Activated CD4-positive, alpha-beta T cell treated with anti-CD3 and anti-CD28 coated beads, Interleukin-2, Interleukin-6, amounts not matched to agents 100 ng/mL and 50 ng/mL, durations not matched to agents 16 hours and 8 hours (primary cell): Measurements from ENCODE around the gene CCL8.

ENCODE experiments used
- DNase-seq: peaks from one replicate; pipeline ENCODE4 v3.0.0-alpha.2; 2020

Gene CCL8

DNA sequence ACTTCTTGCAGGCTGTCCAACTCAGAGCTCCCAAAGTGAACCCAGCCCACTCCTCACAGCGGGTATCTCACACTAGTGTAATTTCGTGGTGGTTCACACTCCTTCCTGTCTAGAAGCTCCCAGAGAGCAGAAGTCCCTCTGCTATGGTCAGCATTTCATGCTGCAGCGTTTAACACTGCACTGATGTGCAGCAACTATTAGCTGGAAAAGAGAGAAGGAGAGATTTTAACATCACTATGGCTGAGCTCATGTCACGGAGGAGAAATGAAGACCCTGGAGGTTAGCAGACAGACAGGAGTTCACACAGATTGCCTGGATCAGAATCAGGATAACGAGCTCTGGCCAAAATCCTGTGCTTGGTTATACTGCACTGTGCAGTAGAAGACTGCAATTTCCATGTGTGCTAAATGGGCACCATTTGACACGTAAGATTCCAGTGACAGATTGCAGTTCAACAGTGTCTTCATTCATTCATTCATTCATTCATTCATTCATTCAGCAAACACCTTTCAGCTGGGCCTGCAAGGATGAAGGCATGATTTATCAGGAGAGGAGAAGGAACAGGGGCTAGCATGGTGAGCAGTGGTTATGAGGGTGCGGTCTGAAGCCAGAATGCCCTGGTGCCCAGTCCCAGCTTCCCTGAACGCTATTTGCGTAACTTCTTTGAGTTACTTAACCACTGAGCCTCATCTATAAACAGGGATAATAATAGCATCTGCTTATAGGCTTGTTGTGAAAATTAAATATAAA lies 49.1 kb downstream of the CCL8 start:
- no peak for DNase-seq

DNA sequence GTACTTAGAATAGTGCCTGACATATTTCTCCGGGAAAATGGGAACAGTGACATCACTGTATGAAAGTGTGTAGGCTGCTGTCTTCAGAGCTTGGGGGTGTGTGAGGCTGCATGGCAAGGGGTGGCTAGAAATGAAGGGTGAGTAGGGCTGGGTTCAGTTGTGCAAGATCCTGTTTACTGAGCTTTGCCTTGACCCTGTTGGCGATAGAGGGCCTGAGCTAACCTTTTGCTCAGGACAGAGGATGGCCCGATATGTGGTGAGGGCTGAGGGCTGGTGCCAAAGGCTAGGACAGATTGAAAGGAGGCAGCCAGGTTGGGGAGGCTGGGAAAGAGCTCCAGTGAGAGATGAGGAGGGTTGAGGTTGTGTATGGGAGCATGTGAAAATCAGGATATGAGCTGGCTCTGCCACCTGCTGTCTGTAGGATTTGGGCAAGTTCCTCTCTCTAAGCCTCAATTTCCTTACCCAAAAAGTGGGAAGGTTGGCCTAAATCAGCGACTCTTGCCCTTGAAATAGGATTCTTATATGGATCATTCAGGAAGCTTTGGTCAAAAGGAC lies 49.8 kb downstream of the CCL8 start:
- DNase-seq: no peak

DNA sequence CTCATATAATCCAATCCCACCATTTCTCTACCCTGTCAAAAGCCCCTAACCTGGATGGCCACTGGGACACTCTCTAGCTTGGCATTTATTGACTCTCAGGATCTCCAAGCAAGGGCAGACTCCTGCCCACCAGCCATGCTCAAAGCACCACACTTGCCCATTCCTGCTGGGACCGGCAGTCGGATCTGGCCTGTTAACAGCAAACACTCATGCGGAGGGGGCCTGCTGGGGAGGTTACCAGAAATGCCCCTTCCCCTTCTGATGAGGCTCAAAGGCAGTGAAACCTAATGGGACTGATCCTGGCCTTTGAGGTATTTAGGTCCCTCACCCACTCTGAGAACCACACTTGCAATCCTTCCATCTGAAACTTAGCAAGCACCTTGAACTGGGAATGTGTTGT lies 50.3 kb downstream of the CCL8 start:
- no peak for DNase-seq

DNA sequence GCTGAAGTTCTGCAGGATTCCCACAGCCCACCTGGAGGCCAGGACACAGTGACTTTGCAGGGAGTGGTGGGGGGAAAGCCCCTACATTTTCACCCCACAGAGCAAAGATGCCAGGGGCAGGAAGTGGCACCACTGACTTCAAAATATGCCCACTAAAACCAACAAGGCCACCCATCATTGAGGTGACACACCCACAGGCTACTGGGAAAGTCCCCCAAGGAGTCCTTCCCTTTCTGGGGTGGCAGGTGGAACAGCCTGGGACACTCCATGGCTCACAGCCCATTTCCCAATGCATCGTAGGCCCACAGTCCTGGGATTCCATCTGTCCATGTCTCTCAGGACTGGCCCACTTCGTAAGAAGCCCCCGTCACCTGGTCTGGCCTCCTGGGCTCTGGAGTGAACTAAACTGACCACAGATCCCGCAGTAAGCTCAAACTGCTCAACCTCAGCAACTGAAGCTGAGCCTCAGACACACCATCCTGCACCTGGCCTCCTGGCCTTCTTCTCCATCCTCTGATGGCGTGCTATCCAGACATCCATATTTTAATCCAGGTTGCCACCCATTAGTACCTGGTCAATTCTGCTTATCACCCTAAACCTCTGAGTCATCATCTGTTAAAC lies 51.3 kb downstream of the CCL8 start:
- no peak for DNase-seq

DNA sequence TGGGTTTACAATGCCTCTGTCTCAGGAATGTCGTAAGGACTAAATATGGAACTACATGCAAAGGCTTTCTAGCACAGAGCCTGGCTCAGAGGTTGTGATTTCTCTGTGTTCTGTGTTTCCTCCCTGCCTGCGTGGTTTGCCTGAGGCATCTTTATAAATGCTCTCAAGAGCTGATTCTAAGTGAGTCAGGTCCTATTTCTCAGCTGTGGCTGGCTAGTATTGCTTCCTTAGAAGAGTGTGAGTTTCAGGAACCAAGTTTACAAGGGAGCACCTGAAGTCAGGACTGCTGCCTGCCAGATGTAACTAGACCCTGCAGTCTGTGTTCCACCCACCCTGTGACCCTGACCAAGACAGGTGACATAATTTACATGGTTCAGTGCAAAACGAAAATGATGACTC lies 51.8 kb downstream of the CCL8 start:
- no peak for DNase-seq
